Measurements from ENCODE around the gene HIBCH.
"Not testable (repeated sequence)": the region's sequence is repeated elsewhere in the genome, so short reads cannot be mapped to it uniquely, and the experiment has no call there.

GRCh38 chr2:190312635-190313025, 7.0 kb downstream of the HIBCH start:
- not testable (repeated sequence) for TF ChIP-seq EZH2 (IDR thresholded peaks at IDR 0.05; ENCODE audit: insufficient read depth, poor library complexity, severe bottlenecking); EZH2phosphoT487 (IDR thresholded peaks at IDR 0.05; ENCODE audit: insufficient read depth, low read depth)
